Cardiac muscle cell (in vitro differentiated cells and primary cell): ENCODE data around the gene PLA2G4A. TPM values are rescaled to one million over a fixed set of nuclear protein-coding genes. Genes with fewer than 3 reads are reported as not detected.

ENCODE experiments used
- DNase-seq, 2 donors: peaks; one replicate each; pipeline versions ENCODE4 v3.0.0 to v3.0.0-alpha.2; 2010 to 2017; ENCODE audit warnings: low read depth in 1 of 2, low spot score in 1 of 2
- H3K27ac ChIP-seq: fragments of 200-600 bp; sonication (generic); 2 replicates; pipeline ENCODE4 v1.5.1; 2016
- H3K27me3 ChIP-seq: fragments of 200-600 bp; sonication (generic); 2 replicates; pipeline ENCODE4 v1.6.0; 2016; ENCODE audit warnings: control low read depth
- H3K36me3 ChIP-seq: fragments of 200-600 bp; sonication (generic); 2 replicates; pipeline ENCODE4 v1.5.1; 2016; ENCODE audit warnings: control low read depth
- H3K4me1 ChIP-seq: fragments of 200-600 bp; sonication (generic); 2 replicates; pipeline ENCODE4 v1.8.1; 2017; ENCODE audit warnings: low read depth, mild to moderate bottlenecking, mixed run types
- H3K4me3 ChIP-seq: fragments of 200-600 bp; sonication (generic); 2 replicates; pipeline ENCODE4 v1.5.1; 2016; ENCODE audit warnings: mild to moderate bottlenecking
- H3K9me3 ChIP-seq: fragments of 200-600 bp; sonication (generic); 2 replicates; pipeline ENCODE4 v1.5.1; 2017; ENCODE audit warnings: low read depth, mild to moderate bottlenecking, control low read depth
- polyA plus RNA-seq: library from polyadenylated mRNA; unstranded; fragments of >200 nt; fragmentation: Nextera tagmentation; extraction: Ambion mirVana; gene quantifications from 2 replicates; pipeline ENCODE4 v1.2.1, GENCODE V29; 2016
- total RNA-seq: library from RNA; depleted of rRNA; stranded (reverse); fragments of >200 nt; gene quantifications from 2 replicates; pipeline ENCODE4 v1.2.3, GENCODE V29; 2016
- TF ChIP-seq, protein P1 (sequence below): IDR thresholded peaks from 2 replicates; pipeline ENCODE4 v1.5.1; 2012; ENCODE audit warnings: low read depth, mild to moderate bottlenecking, low read length

PLA2G4A gene
- total and polyA plus RNA-seq, 2 experiments from 2014 or later, result 0.09 TPM; not detected in 1

DNA sequence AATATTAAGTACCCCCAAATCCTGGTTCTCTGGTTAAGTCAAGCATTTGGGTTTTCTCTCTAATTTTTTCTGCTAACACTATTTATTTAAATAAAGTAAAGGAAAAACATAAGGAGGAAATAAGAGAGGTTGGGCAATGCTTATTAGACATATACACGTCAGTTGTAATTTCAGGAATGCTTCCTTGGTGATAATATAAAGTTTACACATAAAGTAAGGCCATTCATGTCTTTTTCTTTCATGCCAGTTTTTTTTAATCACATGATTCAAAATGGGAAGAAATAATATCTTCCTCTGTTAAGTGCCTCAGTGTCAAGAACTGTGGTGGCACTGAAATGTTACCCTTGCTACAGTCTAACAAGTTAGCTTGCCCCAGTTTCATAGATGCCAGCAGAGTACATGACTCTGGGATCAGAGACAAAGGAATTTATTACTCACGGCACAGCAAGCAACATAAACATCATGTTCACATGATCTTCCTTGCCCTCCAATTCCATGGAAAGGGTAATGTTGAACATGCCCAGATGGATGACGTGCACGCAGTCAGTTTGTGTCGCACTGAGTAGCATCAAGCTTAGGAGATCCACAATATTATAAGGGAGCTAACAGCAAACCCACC lies 184.9 kb downstream of the PLA2G4A start:
- no peaks in the 10 kb centered on the region for H3K9me3 ChIP-seq
- TF ChIP-seq, protein P1, sequence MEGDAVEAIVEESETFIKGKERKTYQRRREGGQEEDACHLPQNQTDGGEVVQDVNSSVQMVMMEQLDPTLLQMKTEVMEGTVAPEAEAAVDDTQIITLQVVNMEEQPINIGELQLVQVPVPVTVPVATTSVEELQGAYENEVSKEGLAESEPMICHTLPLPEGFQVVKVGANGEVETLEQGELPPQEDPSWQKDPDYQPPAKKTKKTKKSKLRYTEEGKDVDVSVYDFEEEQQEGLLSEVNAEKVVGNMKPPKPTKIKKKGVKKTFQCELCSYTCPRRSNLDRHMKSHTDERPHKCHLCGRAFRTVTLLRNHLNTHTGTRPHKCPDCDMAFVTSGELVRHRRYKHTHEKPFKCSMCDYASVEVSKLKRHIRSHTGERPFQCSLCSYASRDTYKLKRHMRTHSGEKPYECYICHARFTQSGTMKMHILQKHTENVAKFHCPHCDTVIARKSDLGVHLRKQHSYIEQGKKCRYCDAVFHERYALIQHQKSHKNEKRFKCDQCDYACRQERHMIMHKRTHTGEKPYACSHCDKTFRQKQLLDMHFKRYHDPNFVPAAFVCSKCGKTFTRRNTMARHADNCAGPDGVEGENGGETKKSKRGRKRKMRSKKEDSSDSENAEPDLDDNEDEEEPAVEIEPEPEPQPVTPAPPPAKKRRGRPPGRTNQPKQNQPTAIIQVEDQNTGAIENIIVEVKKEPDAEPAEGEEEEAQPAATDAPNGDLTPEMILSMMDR, result no peak
- no peak overlapping the region for H3K4me3 ChIP-seq
- no peaks in the 10 kb centered on the region for H3K36me3 ChIP-seq
- DNase-seq, result peak in 1 of 2 donors; percentile 59
- H3K4me1 ChIP-seq, result no peaks in the 10 kb centered on the region
- H3K27ac ChIP-seq, result no peak overlapping the region
- H3K27me3 ChIP-seq, result no peaks in the 10 kb centered on the region

DNA sequence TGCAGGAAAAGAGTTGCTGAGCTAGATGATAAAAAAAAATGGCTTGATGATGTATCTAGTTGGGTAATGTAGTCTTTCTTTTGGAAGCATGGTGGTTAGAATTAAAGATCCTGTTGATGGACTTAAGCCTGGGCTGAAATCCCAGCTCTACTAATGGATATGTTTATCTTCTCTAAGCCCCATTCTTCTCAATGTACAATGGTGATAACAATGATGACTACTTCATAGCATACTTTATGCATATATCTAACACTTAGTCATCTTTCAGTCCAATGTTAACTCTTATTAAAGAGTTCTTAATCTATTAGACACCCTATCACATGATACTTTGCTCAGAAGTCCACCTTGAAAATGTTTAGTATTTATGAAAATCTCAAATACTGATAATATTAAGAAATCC lies 189.5 kb downstream of the PLA2G4A start:
- no peak overlapping the region for H3K27ac ChIP-seq
- H3K36me3 ChIP-seq, result no peaks in the 10 kb centered on the region
- no peak overlapping the region for H3K4me3 ChIP-seq
- H3K9me3 ChIP-seq, result no peaks in the 10 kb centered on the region
- TF ChIP-seq, protein P1, result no peak
- no peaks in the 10 kb centered on the region for H3K27me3 ChIP-seq
- no peak for DNase-seq
- no peaks in the 10 kb centered on the region for H3K4me1 ChIP-seq

DNA sequence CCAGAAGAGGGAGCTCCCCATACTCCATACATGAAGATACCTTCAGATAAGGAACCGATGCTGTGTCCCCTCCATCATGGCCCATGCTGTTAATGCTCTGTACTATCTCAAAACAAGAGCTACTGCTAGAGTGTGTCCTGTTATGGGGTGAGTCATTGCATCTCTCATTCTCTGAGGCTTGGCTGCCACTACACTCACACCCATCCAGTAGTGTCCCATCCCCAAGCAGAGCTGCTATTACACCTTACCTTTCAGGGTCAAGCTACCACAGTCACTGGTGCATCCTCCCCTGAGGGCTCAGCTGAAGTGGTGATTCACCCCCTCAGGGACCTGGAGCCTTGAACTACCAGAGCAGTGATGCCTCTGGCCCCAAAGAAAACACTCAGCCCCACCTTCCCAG lies 198.5 kb downstream of the PLA2G4A start:
- H3K36me3 ChIP-seq, result no peaks in the 10 kb centered on the region
- no peaks in the 10 kb centered on the region for H3K27me3 ChIP-seq
- DNase-seq, result no peak
- H3K4me3 ChIP-seq, result no peak overlapping the region
- no peaks in the 10 kb centered on the region for H3K4me1 ChIP-seq
- TF ChIP-seq, protein P1, result no peak
- H3K27ac ChIP-seq, result no peak overlapping the region
- H3K9me3 ChIP-seq, result no peaks in the 10 kb centered on the region

DNA sequence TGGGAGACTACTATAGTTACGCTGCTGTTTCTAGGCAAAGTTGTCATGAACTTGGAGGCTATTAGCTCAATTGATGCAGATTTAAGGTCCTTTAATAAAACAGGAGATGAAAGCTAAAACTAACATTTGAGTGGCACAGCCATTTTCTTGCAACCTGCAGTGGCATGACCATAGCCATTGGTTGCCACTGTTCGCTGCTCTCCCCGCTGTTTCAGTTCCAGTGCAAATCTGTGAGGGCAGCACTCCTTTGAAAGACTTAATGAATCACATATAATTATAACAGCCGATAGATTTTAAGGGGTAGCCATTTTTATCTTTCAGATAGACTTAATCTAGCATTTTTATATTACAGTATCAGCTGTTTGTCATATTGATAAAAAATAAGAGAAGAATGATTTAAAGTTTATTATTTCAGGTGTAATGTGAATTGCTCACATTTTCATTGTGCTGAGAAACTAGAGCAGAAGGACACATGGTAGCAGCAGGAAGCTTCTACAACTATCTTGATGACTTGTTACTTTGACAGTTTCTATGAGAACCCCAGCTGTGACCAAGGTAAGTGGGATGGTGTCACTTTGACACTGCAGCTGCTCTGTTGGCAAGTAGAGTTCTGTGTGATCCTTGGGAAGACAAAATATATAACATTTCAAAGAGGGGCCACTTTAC lies 203.7 kb downstream of the PLA2G4A start:
- no peaks in the 10 kb centered on the region for H3K36me3 ChIP-seq
- no peaks in the 10 kb centered on the region for H3K27me3 ChIP-seq
- H3K9me3 ChIP-seq, result no peaks in the 10 kb centered on the region
- no peak overlapping the region for H3K27ac ChIP-seq
- DNase-seq, result no peak
- peaks cover 7% of the 10 kb centered on the region for H3K4me1 ChIP-seq
- TF ChIP-seq, protein P1, result no peak
- H3K4me3 ChIP-seq, result no peak overlapping the region

DNA sequence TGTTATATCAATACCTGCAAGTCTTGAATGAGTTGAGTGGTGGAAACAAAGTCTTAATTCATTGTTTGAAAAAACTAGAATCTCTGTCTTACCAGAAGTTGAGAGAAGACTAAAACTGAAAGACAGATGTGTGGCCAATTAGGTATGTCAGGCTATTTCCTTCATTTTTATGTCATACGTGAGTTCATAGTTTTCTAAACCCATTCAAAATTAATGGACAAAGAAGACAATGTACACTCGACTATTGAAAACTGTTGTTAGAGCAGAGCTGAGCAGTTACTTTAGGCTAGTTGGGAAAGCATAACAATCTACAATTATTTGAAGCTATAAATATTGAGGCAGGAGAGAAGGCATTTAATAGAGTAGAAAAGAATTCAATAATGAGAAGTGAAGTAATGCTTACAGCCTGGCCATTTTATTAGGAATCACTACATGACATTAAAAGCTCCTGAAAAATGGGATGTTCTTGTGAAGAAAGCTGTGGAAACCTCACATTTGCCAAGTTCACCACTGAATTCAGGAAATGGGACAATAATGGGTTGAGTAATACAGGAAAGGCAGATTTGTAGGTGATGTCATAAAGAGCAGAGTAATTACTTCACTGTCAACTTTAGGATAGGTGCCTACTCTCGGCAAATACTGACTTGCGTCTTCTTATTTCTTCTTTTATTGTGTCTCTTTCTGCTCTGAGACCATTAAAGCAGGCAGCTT lies 204.4 kb downstream of the PLA2G4A start:
- TF ChIP-seq, protein P1, result no peak
- Histone ChIP-seq H3K9me3 (no peaks in the 10 kb centered on the region), H3K36me3 (no peaks in the 10 kb centered on the region), H3K27ac (no peak overlapping the region), H3K4me3 (no peak overlapping the region), H3K27me3 (no peaks in the 10 kb centered on the region), H3K4me1 (peaks cover 7% of the 10 kb centered on the region)
- DNase-seq, result peak in 1 of 2 donors; percentile 48
